ENCODE results near the gene FCRL5.

DNA sequence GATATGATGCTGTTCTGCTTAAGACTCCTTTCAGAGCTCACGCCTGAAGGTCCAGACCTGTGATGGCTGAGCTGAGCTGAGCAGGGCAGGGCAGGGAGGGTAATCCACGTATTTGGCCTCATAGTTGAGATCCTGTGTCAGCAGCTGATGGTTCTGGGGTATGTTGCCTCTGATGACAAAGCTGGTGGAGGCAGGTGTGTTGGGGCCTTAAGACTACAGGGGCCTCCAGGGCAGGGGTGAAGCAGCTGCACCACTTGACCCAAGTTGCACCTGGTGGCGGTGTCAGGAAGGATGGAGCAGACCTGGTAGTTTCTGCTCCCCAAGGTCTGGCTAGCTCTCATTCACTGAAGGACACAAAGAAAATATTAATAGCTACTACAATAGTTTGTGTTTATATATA, 57.0 kb downstream of the FCRL5 start:
- TF ChIP-seq, protein P1, sequence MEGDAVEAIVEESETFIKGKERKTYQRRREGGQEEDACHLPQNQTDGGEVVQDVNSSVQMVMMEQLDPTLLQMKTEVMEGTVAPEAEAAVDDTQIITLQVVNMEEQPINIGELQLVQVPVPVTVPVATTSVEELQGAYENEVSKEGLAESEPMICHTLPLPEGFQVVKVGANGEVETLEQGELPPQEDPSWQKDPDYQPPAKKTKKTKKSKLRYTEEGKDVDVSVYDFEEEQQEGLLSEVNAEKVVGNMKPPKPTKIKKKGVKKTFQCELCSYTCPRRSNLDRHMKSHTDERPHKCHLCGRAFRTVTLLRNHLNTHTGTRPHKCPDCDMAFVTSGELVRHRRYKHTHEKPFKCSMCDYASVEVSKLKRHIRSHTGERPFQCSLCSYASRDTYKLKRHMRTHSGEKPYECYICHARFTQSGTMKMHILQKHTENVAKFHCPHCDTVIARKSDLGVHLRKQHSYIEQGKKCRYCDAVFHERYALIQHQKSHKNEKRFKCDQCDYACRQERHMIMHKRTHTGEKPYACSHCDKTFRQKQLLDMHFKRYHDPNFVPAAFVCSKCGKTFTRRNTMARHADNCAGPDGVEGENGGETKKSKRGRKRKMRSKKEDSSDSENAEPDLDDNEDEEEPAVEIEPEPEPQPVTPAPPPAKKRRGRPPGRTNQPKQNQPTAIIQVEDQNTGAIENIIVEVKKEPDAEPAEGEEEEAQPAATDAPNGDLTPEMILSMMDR (IDR thresholded peaks at IDR 0.05) = no peak
- TF ChIP-seq POLR2A (IDR thresholded peaks at IDR 0.05) = no peak
- no peak for TF ChIP-seq POLR2AphosphoS5 (IDR thresholded peaks at IDR 0.05)

All from breast epithelium (tissue), 3 donors.